Measurements from ENCODE around the gene PSMG4. TPM values are rescaled to one million over a fixed set of nuclear protein-coding genes. Genes with fewer than 3 reads are reported as not detected.

Gene PSMG4
- total RNA-seq, 1 experiment from 2014 or later: 29.3 TPM

GRCh38 chr6:3266170-3266569, 7.4 kb downstream of the PSMG4 start:
- no CpG with 5 or more reads among the region's 9 CpGs for WGBS (ENCODE audit: extremely low coverage, insufficient read length, low lambda C conversion rate)
- Histone ChIP-seq H2AK5ac (ENCODE audit: insufficient read length, low read length) (no peak overlapping the region), H2BK20ac (ENCODE audit: low read depth, low read length, poor library complexity, severe bottlenecking) (no peak overlapping the region), H4K5ac (ENCODE audit: insufficient read length, low read depth, low read length) (no peak overlapping the region), H3K9ac (ENCODE audit: extremely low read depth, insufficient read length, low read length) (no peak overlapping the region), H3K27ac (ENCODE audit: insufficient read length, low read depth, low read length) (no peak overlapping the region), H2AFZ (ENCODE audit: low read length) (no peak overlapping the region), H4K8ac (replicated peaks; ENCODE audit: insufficient read length, low read depth, low read length) (no peak overlapping the region), H2BK5ac (ENCODE audit: insufficient read length, low read length) (no peak overlapping the region), H4K20me1 (ENCODE audit: control insufficient read depth, insufficient read depth, insufficient read length) (no peaks in the 10 kb centered on the region), H3K79me2 (ENCODE audit: insufficient read depth, low read length) (peaks cover 15% of the 10 kb centered on the region; the same call in 1 of the 2 replicates), H3K14ac (ENCODE audit: insufficient read depth, low read length) (no peak overlapping the region), H3K27me3 (ENCODE audit: insufficient read depth, low read length) (no peaks in the 10 kb centered on the region), H4K91ac (ENCODE audit: insufficient read length, low read depth, low read length) (no peak overlapping the region), H2BK15ac (ENCODE audit: low read depth, low read length) (no peak overlapping the region), H3K23ac (ENCODE audit: insufficient read length, low read depth, low read length) (no peak overlapping the region), H3K4me1 (ENCODE audit: insufficient read depth, low read length) (no peaks in the 10 kb centered on the region), H3K4me2 (ENCODE audit: insufficient read depth, insufficient read length, low read length) (no peak overlapping the region), H3K79me1 (ENCODE audit: insufficient read depth, low read depth, low read length, poor library complexity, severe bottlenecking) (peaks cover 4% of the 10 kb centered on the region), H2BK12ac (ENCODE audit: insufficient read length, low read depth, low read length) (no peak overlapping the region), H3K23me2 (ENCODE audit: insufficient read length, low read depth, low read length, poor library complexity, severe bottlenecking) (no peaks in the 10 kb centered on the region), H2BK120ac (ENCODE audit: low read depth, low read length, poor library complexity, severe bottlenecking) (no peak overlapping the region), H3K18ac (ENCODE audit: insufficient read length, low read depth, low read length) (no peak overlapping the region), H3K56ac (ENCODE audit: insufficient read length, low read depth, low read length) (no peak overlapping the region), H3T11ph (ENCODE audit: low read length) (no peak overlapping the region), H3K4ac (ENCODE audit: low read depth, low read length) (no peak overlapping the region), H3K9me3 (ENCODE audit: control insufficient read depth, low read depth, low read length) (no peaks in the 10 kb centered on the region)
- H3K4me3 Mint-ChIP-seq: no peak overlapping the region
- H3K36me3 Mint-ChIP-seq (ENCODE audit: insufficient read depth in 1 of 3, low read depth in 3 of 3): peaks cover 40 to 64% (median 63%) of the 10 kb centered on the region in 3 experiments
- no peak for DNase-seq
- no peak for TF ChIP-seq CTCF (conservative IDR thresholded peaks at IDR 0.05)
- no peak overlapping the region for H3K27ac Mint-ChIP-seq
- H3K9me3 Mint-ChIP-seq: no peaks in the 10 kb centered on the region
- peaks cover 2 to 10% of the 10 kb centered on the region in 2 experiments for H3K4me1 Mint-ChIP-seq
- no peaks in the 10 kb centered on the region for H3K27me3 Mint-ChIP-seq (ENCODE audit: low read depth)
